TTC549 (cell line): ENCODE data around the gene SLC20A1.

Experiments used
- FAIRE-seq: peaks from 2 replicates; lab custom pipeline; 2012; peaks lifted over from hg19 to GRCh38; lab: Jason Lieb, UNC

Gene SLC20A1

GRCh38 chr2:112626604-112627059, 19.1 kb upstream of the SLC20A1 start:
- FAIRE-seq = no peak

DNA sequence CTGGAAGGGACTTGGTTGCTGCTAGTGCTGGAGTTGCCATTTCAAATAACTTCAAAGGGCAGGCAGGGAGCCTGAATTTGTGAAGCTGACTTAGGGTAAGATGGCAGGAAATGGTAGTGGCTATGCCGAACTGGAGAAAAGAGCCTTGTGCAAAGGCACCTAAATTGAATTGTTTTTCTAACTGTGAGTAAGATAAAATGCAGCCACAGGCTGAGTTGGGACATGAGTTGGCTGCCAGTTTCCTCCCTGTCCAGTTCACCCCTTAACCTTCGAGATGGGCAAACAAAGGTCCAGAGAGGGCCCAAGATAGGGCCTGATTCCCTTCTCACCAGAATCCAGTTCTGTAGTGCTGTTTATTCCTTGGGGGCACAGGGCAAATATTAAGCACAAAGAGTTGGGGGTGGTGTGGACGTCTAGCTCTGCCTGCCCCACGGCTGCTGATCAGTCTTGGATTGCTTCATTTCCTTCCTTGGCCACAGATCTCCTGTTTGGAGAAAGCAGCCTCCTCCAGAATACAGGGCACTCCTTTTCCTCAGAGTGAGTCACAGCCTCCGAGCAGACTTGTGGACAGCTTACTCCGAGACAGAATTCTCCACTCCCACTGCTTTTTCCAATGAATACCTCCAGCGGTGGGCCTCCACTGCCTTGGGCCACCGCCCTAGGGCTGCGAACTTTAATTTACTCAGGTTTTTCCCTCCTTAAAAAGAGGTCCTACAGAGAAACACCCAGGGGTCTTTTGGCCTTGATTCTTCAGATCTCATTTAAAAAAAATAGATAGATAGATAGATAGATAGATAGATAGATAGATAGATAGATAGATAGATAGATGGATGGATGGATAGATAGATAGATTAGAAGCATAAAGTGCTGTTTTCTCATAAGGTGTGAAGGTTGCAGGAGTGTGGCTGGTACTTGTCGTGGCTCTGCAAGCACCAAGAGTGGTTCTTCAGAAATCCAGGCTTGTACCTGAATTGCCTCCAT, 18.4 kb upstream of the SLC20A1 start:
- FAIRE-seq = no peak

DNA sequence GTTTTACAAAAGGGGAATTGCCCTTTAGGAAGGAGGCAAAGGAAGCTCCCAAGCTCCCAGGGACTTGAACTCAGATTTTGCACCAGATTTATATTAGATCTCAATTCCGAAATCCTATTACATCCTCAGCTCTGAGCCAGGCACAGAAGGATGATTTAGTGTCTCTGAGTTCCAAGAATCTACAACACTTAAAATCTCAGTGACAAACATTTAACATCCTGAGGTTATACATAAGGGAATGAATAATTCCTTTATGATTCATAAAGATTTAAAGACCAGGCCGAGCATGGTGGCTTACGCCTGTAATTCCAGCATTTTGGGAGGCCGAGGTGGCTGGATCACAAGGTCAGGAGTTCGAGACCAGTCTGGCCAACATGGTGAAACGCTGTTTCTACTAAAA, 16.5 kb upstream of the SLC20A1 start:
- FAIRE-seq = no peak

GRCh38 chr2:112629823-112630222, 15.9 kb upstream of the SLC20A1 start:
- FAIRE-seq = no peak

GRCh38 chr2:112630268-112630667, 15.5 kb upstream of the SLC20A1 start:
- FAIRE-seq = no peak

GRCh38 chr2:112633708-112634107, 12.0 kb upstream of the SLC20A1 start:
- no peak for FAIRE-seq

DNA sequence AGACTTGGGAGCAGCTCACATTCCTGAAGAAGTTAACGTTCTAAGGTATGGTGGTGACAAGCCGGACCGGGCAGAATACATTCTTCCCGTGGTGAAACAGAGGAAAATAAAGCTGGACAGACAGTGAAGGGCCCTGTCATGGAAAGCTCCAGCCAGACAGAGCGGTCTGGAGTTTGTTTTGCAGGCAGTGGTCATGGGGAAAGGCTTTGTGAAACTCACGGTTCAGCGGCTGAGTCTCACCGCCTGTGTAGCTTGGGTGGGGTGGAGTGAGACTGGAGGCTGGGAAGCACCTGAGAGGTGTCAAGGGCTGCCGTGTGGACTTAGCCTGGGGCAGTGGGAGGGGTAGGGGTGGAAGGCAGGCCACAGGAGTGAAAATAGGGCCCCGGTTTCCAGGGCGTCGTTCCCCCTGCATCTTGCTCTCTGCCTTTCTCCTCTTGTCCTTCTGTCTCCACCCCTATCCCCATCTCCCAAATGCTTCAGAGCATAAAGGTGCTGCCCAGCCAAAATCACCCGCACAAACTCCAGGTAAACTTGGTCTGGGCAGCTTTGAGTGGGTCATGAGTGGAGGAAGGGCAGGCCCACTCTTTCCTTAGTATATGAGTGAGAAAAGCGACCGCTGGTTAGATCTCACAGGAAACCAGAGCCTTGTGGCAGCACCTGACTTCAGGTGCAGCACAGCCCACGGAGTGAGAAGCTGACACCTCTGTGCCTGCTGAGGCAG, 11.4 kb upstream of the SLC20A1 start:
- no peak for FAIRE-seq

- FAIRE-seq = no peak
Measured at GRCh38 chr2:112634874-112635157, 10.9 kb upstream of the SLC20A1 start.

- no peak for FAIRE-seq
Measured at GRCh38 chr2:112636605-112637288, 9.0 kb upstream of the SLC20A1 start.

DNA sequence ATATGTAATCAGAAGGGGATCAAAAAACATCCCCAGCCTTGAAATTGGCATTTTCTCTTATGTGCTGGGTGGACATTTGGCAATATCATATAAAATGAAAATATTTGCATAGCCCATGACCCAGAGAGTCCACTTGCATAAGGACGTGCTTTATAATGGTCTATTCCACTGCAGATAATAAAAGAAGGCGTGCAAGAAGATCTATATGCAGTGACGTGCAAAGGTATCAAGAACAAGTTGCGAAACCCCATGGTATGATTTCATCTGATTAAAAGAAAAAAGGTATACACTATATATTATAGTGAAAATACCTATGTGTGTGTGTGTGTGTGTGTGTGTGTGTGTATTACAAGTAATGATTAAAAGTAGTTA, 8.5 kb upstream of the SLC20A1 start:
- FAIRE-seq = no peak

- FAIRE-seq = no peak
Measured at GRCh38 chr2:112639936-112640335, 5.8 kb upstream of the SLC20A1 start.

- no peak for FAIRE-seq
Measured at GRCh38 chr2:112640467-112640799, 5.3 kb upstream of the SLC20A1 start.

DNA sequence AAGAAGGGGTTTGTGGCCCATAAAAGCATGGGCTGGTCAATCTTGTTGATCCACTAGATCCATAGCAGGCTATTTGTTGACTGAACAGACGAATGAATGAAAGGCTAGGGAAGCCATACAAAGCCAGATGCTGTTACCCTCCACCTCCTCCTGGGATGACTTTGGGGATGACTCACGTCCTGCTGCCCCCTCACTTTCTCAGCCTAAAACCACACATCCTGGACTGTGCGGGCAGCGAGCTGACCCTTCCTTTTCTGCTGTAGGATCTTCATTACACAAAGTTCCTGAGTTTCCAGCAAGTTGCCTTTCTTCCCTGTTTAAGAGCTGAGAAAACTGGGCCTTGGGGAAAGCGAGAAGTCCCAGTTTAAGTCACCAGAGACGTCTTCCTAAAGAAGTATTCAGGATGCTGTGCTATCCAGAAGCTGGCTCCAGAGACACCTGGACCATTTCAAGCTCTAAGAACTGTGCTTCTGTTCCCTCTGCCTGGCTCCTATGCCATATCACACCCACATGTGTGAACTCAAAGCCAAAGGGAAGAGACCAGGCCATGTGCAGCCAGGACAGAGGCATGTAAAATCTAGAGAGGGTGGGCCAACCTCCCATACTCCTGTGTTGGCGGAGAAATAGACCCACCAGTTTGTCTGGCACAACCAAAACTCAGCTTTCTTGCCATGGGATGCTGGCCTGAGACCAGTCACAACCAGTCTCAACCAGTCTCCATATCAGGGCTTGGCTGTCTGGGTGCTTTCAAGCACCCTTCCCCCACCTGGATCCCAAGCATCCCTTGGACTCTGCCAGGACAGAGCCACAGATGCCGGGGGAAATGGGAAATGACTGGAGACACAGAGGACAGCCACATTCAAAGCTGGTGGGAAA, 4.7 kb upstream of the SLC20A1 start:
- no peak for FAIRE-seq

GRCh38 chr2:112641701-112642100, 4.0 kb upstream of the SLC20A1 start:
- no peak for FAIRE-seq

- no peak for FAIRE-seq
Measured at GRCh38 chr2:112642561-112642960, 3.2 kb upstream of the SLC20A1 start.

- FAIRE-seq = no peak
Measured at GRCh38 chr2:112642966-112643365, 2.8 kb upstream of the SLC20A1 start.

DNA sequence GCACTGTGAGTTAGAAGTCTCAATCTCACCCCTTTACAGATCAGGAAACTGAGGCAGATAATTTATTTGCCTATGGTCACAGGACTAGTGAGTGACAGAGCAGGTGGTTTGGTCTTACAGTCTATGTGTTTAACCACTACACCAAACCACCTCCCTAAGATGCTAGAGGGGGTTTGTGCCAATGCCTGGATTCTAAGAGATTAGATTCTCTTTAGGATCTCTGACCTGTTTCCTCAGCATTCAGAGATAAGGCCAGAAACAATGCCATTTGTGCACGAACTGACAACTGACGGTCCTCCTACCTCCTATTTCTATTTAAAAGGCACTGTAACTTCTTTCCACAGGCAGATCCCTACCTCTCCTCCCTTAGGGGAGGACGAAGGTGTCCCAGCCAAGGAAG, 2.3 kb upstream of the SLC20A1 start:
- no peak for FAIRE-seq

- FAIRE-seq = no peak
Measured at GRCh38 chr2:112644155-112644932, 1.4 kb upstream of the SLC20A1 start.

GRCh38 chr2:112644933-112645309, 818 bp upstream of the SLC20A1 start:
- no peak for FAIRE-seq

DNA sequence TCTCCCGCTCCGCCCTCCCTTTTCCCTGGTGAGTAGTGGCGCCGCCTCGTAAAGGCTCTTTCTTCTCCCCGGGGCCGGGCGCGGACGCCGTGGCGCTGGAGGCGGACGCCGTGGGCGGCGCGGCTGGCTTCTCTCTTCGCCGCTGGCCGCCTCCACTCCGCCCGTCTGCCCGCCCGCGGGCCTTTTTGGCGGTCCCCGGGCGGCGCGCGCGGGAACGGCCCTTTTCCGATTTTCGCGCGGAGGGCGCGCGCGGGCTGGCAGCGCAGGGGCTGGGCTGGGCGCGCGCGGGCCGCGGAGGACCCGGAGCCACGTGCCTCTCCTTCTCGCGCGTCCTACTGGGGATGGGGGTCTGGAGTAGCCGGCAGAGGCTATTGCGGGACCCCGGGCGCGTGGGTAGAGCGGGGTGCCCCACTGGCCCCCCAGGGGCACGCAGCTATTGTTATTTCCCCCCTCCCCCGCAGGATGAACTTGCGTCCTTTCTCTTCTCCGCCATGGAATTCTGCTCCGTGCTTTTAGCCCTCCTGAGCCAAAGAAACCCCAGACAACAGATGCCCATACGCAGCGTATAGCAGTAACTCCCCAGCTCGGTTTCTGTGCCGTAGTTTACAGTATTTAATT, 472 bp downstream of the SLC20A1 start:
- FAIRE-seq = no peak
